HG03378 (cell line): ENCODE measurements around the gene LRRN3.

Source experiments
- ATAC-seq: cut with Tn5 transposase; IDR thresholded peaks from one replicate; pipeline ENCODE4 v1.9.1; 2021; ENCODE audit warnings: mild to moderate bottlenecking, moderate library complexity; ENCODE audit not compliant: unreplicated experiment

Gene LRRN3

GRCh38 chr7:111159426-111159825 is 68.5 kb downstream of the LRRN3 start:
- ATAC-seq: no peak

- ATAC-seq: no peak
Observed at GRCh38 chr7:111160297-111160696, 69.4 kb downstream of the LRRN3 start.

GRCh38 chr7:111162692-111163091 is 71.8 kb downstream of the LRRN3 start:
- ATAC-seq: no peak

GRCh38 chr7:111164442-111164841 is 73.5 kb downstream of the LRRN3 start:
- no peak for ATAC-seq

GRCh38 chr7:111168182-111168581 is 77.3 kb downstream of the LRRN3 start:
- no peak for ATAC-seq

- no peak for ATAC-seq
Observed at GRCh38 chr7:111172564-111173257, 81.8 kb downstream of the LRRN3 start.

GRCh38 chr7:111173528-111173927 is 82.6 kb downstream of the LRRN3 start:
- no peak for ATAC-seq

- ATAC-seq: no peak
Observed at GRCh38 chr7:111173990-111174389, 83.1 kb downstream of the LRRN3 start.

- no peak for ATAC-seq
Observed at GRCh38 chr7:111174510-111174909, 83.6 kb downstream of the LRRN3 start.
